ENCODE measurements around the gene PANX1. TPM values are rescaled to one million over a fixed set of nuclear protein-coding genes. Genes with fewer than 3 reads are reported as not detected.
"Not testable (repeated sequence)": the region's sequence is repeated elsewhere in the genome, so short reads cannot be mapped to it uniquely, and the experiment has no call there.

Gene PANX1
- total and polyA plus RNA-seq, 2 experiments from 2014 or later: 9.5 to 40.8 TPM

DNA sequence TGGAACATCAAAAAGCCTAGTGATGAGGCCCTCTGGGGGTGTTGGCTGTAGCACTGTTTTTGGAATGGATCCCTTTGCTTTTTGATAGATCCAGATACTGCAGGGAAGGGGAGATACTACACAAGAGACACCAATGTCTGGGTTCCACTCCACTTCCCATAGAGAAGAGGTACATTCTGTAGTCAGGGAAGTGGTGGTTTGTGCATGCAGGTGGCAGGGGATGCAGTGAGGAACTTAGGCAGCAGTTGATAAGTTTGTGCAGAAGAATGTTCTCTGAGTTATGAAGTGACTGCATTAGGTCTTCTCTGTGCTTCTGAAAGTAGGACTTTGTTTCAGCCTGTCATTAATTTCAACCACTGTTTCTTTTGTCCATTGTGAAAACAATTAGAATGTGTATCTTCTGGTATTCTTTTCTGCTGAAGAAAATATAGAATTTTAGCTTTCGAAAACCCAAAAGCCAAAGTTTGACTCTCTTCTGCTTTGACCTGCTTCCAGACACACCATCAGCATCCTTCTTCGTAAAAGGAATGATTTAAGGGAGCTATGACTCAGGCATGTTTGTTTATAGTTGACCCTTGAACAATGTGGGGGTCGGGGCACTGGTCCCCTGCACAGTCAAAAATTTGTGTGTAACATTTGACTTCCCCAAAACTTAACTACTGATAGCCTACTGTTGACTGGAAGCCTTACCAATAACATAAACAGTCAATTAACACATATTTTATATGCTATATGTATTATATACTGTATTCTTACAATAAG, 25.6 kb downstream of the PANX1 start (continued):
- TF ChIP-seq JUNB (IDR thresholded peaks at IDR 0.05; ENCODE audit: unreplicated experiment) (no peak), ZNF331 (CRISPR knock-in tag; IDR thresholded peaks at IDR 0.05; ENCODE audit: low read depth) (no peak), NANOG (IDR thresholded peaks at IDR 0.05; ENCODE audit: borderline replicate concordance) (no peak)

GRCh38 chr11:94157339-94157738, 28.7 kb downstream of the PANX1 start:
- peaks cover 16% of the 10 kb centered on the region for H3K36me3 ChIP-seq (ENCODE audit: insufficient read depth)
- not testable (repeated sequence) for ATAC-seq

GRCh38 chr11:94168882-94169281, 40.2 kb downstream of the PANX1 start:
- no peaks in the 10 kb centered on the region for H3K36me3 ChIP-seq (ENCODE audit: insufficient read depth)
- ATAC-seq (no peak), DNase-seq (ENCODE audit: low spot score) (no peak)
- H3K27me3 Mint-ChIP-seq (ENCODE audit: insufficient read depth, low read depth, poor library complexity): peaks cover 6% of the 10 kb centered on the region
- peaks cover 15% of the 10 kb centered on the region for H3K4me1 ChIP-seq (ENCODE audit: insufficient read depth)
- peaks cover 93% of the 10 kb centered on the region for H3K79me2 ChIP-seq (replicated peaks; ENCODE audit: insufficient read depth)
- H3K4me3 Mint-ChIP-seq: no peak overlapping the region
- H3K9me3 Mint-ChIP-seq: peaks cover 2% of the 10 kb centered on the region; the same call in 2 of the 3 replicates
- no peaks in the 10 kb centered on the region for H3K9me2 ChIP-seq (ENCODE audit: insufficient read depth)
- H3F3A ChIP-seq (replicated peaks; ENCODE audit: low read depth): no peaks in the 10 kb centered on the region
- H3K4me3 ChIP-seq: no peak overlapping the region
- H3K27me3 ChIP-seq (ENCODE audit: insufficient read depth): no peaks in the 10 kb centered on the region
- H2AFZ ChIP-seq: no peak overlapping the region
- H3K36me3 Mint-ChIP-seq (ENCODE audit: low read depth): peaks cover 26% of the 10 kb centered on the region
- no peak overlapping the region for H3K4me2 ChIP-seq
- H3K4me1 Mint-ChIP-seq: peaks cover 65% of the 10 kb centered on the region
- H3K27ac Mint-ChIP-seq: no peak overlapping the region
- H3K27ac ChIP-seq (ENCODE audit: low read depth): no peak overlapping the region
- peaks cover 41% of the 10 kb centered on the region for H4K20me1 ChIP-seq (replicated peaks; ENCODE audit: insufficient read depth)
- TF ChIP-seq CREB1 (CRISPR knock-in tag; IDR thresholded peaks at IDR 0.05; ENCODE audit: low read depth): no peak
- no peak for TF ChIP-seq ZNF462 (CRISPR knock-in tag; IDR thresholded peaks at IDR 0.05)
- no peak for TF ChIP-seq JUNB (IDR thresholded peaks at IDR 0.05; ENCODE audit: unreplicated experiment)
- TF ChIP-seq POLR2AphosphoS5 (IDR thresholded peaks at IDR 0.05; ENCODE audit: low read depth): no peak
- TF ChIP-seq ZNF331 (CRISPR knock-in tag; IDR thresholded peaks at IDR 0.05; ENCODE audit: low read depth): no peak
- TF ChIP-seq, protein P1, sequence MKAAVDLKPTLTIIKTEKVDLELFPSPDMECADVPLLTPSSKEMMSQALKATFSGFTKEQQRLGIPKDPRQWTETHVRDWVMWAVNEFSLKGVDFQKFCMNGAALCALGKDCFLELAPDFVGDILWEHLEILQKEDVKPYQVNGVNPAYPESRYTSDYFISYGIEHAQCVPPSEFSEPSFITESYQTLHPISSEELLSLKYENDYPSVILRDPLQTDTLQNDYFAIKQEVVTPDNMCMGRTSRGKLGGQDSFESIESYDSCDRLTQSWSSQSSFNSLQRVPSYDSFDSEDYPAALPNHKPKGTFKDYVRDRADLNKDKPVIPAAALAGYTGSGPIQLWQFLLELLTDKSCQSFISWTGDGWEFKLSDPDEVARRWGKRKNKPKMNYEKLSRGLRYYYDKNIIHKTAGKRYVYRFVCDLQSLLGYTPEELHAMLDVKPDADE (IDR thresholded peaks at IDR 0.05): no peak
- TF ChIP-seq STAT1 (IDR thresholded peaks at IDR 0.05; ENCODE audit: unreplicated experiment): no peak
- TF ChIP-seq EZH2 (IDR thresholded peaks at IDR 0.05; ENCODE audit: low read depth, unreplicated experiment): no peak
- TF ChIP-seq ZNF114 (CRISPR knock-in tag; IDR thresholded peaks at IDR 0.05): no peak
- no peak for TF ChIP-seq CTCF (conservative IDR thresholded peaks at IDR 0.05; ENCODE audit: low read depth in 2 of 2)

More at GRCh38 chr11:94157339-94157738, 28.7 kb downstream of the PANX1 start:
- not testable (repeated sequence) for H3K4me3 Mint-ChIP-seq; H3K27me3 ChIP-seq (ENCODE audit: insufficient read depth); H3F3A ChIP-seq (replicated peaks; ENCODE audit: low read depth); H3K27ac Mint-ChIP-seq; H2AFZ ChIP-seq; H3K9me2 ChIP-seq (ENCODE audit: insufficient read depth); DNase-seq (ENCODE audit: low spot score); H3K27ac ChIP-seq (ENCODE audit: low read depth); H3K27me3 Mint-ChIP-seq (ENCODE audit: insufficient read depth, low read depth, poor library complexity); H3K4me1 ChIP-seq (ENCODE audit: insufficient read depth); H3K4me1 Mint-ChIP-seq; H3K4me3 ChIP-seq; H3K4me2 ChIP-seq
- peaks cover 44% of the 10 kb centered on the region for H3K9me3 Mint-ChIP-seq
- peaks cover 100% of the 10 kb centered on the region for H3K79me2 ChIP-seq (replicated peaks; ENCODE audit: insufficient read depth)
- H3K36me3 Mint-ChIP-seq (ENCODE audit: low read depth): peaks cover 80% of the 10 kb centered on the region
- peaks cover 39% of the 10 kb centered on the region for H4K20me1 ChIP-seq (replicated peaks; ENCODE audit: insufficient read depth)

All from GM23338 (cell line).